HEK293 (cell line): ENCODE measurements around the gene STAT5B.

Experiments
- CTCF ChIP-seq: fragments of 450-650 bp; formaldehyde crosslinking; IDR thresholded peaks from 2 replicates; pipeline ENCODE4 v1.5.1; 2016; ENCODE audit warnings: missing biosample characterization, missing genetic modification characterization
- ZBTB48 ChIP-seq: fragments of 450-650 bp; formaldehyde crosslinking; IDR thresholded peaks from 2 replicates; pipeline ENCODE4 v1.5.1; 2016; ENCODE audit warnings: missing biosample characterization, missing genetic modification characterization
- ZFP37 ChIP-seq: fragments of 450-650 bp; formaldehyde crosslinking; IDR thresholded peaks from 2 replicates; pipeline ENCODE4 v1.5.1; 2016; ENCODE audit warnings: missing biosample characterization, missing genetic modification characterization
- ZFP69B ChIP-seq: fragments of 450-650 bp; formaldehyde crosslinking; IDR thresholded peaks from 2 replicates; pipeline ENCODE4 v1.5.1; 2016; ENCODE audit warnings: missing biosample characterization, missing genetic modification characterization
- ZNF645 ChIP-seq: fragments of 450-650 bp; formaldehyde crosslinking; IDR thresholded peaks from 2 replicates; pipeline ENCODE4; 2016; ENCODE audit warnings: missing biosample characterization, missing genetic modification characterization
- TF ChIP-seq, protein P1 (sequence below): fragments of 450-650 bp; formaldehyde crosslinking; IDR thresholded peaks from 2 replicates; pipeline ENCODE4 v1.5.1; 2016; ENCODE audit warnings: missing biosample characterization, missing genetic modification characterization, borderline replicate concordance

GRCh38 chr17:42303694-42304093, 27.5 kb upstream of the STAT5B start:
- TF ChIP-seq, protein P1, sequence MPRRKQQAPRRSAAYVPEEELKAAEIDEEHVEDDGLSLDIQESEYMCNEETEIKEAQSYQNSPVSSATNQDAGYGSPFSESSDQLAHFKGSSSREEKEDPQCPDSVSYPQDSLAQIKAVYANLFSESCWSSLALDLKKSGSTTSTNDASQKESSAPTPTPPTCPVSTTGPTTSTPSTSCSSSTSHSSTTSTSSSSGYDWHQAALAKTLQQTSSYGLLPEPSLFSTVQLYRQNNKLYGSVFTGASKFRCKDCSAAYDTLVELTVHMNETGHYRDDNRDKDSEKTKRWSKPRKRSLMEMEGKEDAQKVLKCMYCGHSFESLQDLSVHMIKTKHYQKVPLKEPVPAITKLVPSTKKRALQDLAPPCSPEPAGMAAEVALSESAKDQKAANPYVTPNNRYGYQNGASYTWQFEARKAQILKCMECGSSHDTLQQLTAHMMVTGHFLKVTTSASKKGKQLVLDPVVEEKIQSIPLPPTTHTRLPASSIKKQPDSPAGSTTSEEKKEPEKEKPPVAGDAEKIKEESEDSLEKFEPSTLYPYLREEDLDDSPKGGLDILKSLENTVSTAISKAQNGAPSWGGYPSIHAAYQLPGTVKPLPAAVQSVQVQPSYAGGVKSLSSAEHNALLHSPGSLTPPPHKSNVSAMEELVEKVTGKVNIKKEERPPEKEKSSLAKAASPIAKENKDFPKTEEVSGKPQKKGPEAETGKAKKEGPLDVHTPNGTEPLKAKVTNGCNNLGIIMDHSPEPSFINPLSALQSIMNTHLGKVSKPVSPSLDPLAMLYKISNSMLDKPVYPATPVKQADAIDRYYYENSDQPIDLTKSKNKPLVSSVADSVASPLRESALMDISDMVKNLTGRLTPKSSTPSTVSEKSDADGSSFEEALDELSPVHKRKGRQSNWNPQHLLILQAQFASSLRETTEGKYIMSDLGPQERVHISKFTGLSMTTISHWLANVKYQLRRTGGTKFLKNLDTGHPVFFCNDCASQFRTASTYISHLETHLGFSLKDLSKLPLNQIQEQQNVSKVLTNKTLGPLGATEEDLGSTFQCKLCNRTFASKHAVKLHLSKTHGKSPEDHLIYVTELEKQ (tag by site-specific recombination) = no peak
- TF ChIP-seq ZBTB48 (tag by site-specific recombination) (no peak), ZNF645 (tag by site-specific recombination) (no peak), CTCF (no peak), ZFP37 (tag by site-specific recombination) (no peak), ZFP69B (tag by site-specific recombination) (no peak)
